ENCODE measurements around the gene PWWP2B.

- TF ChIP-seq POLR2A (IDR thresholded peaks at IDR 0.05), result no peak
- TF ChIP-seq CTCF (IDR thresholded peaks at IDR 0.05), result no peak
- TF ChIP-seq POLR2AphosphoS5 (IDR thresholded peaks at IDR 0.05), result no peak
Measured at GRCh38 chr10:132374176-132374575, 22.8 kb upstream of the PWWP2B start.

All from sigmoid colon (tissue), 4 donors.